Activated CD8-positive, alpha-beta memory T cell treated with anti-CD3 and anti-CD28 coated beads, Interleukin-2, amount 10 ng/mL, durations not matched to agents 7 days and 5 days (primary cell): ENCODE measurements around the gene ETF1. TPM values are rescaled to one million over a fixed set of nuclear protein-coding genes. Genes with fewer than 3 reads are reported as not detected.
"Not testable (repeated sequence)": the region's sequence is repeated elsewhere in the genome, so short reads cannot be mapped to it uniquely, and the experiment has no call there.

Source experiments
- ATAC-seq: fragments of 150-1000 bp; cut with Tn5 transposase; one replicate; pipeline ENCODE4 v1.10.0; 2021; ENCODE audit warnings: moderate library complexity
- CTCF ChIA-PET: fragments of 350-600 bp; sonication (Branson Sonifier 250); formaldehyde crosslinking; loops from one replicate; lab custom pipeline; 2021; ENCODE audit warnings: antibody characterized with exemption; lab: Charles Lee
- DNase-seq: peaks from one replicate; pipeline ENCODE4 v3.0.0-alpha.2; 2020
- H3K27ac Mint-ChIP-seq: one replicate; pipeline ENCODE4 v1.8.0; 2021; ENCODE audit warnings: mild to moderate bottlenecking, mixed read lengths
- H3K27me3 Mint-ChIP-seq: one replicate; pipeline ENCODE4 v1.8.0; 2021; ENCODE audit warnings: mixed read lengths
- H3K36me3 Mint-ChIP-seq: one replicate; pipeline ENCODE4 v1.8.0; 2021; ENCODE audit warnings: mild to moderate bottlenecking, mixed read lengths
- H3K4me1 Mint-ChIP-seq: one replicate; pipeline ENCODE4 v1.8.0; 2021; ENCODE audit warnings: mixed read lengths
- H3K4me3 Mint-ChIP-seq: one replicate; pipeline ENCODE4 v1.8.0; 2021; ENCODE audit warnings: mild to moderate bottlenecking, moderate library complexity, mixed read lengths
- H3K9me3 Mint-ChIP-seq: one replicate; pipeline ENCODE4 v1.8.0; 2022; ENCODE audit warnings: low read depth, mixed read lengths
- total RNA-seq, 2 experiments: library from RNA; stranded (reverse); gene quantifications; one replicate each; pipeline ENCODE4 v1.2.3, GENCODE V29; 2021

ETF1 gene
- total RNA-seq, 2 experiments from 2014 or later, result 92.2 to 134 TPM

DNA sequence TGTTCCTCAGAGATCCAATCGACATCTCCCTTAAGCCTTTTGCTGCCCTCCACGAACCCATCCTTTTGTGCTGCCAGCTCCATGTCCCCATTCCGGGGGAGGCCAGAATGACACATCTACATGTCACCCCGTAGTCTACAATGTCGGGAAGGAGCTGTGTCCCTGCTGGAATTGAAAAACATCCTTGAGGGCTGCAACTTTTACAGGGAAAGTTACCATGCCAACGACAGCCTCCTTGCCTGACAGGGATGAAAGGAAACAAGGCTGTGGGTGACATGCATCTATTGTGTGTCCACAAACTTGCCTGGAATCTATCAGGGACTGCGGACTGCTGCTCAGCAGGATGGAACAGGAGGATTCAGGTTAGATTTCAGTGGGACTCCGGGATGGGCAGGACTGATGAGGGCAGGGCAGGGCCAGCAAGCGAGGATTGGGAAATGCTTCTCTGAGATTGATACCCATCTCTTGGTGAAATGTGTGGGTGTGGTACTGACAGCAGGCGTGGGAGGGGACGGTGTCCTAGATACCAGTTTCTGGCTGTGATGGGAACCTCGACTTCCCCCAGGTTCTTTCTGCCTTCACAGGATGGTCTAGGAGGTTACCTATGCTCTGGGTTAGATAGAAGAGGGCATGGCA is 52.3 kb downstream of the ETF1 start:
- ATAC-seq (no peak), DNase-seq (no peak)
- CTCF ChIA-PET, result interaction anchor here (1.3 kb wide), 1 partner anchor 12 kb away, joined by 3 read pairs; no protein-coding TSS in a partner anchor
- Mint-ChIP-seq H3K27ac (no peak overlapping the region), H3K27me3 (peaks cover 56% of the 10 kb centered on the region), H3K36me3 (no peaks in the 10 kb centered on the region), H3K4me1 (peaks cover 4% of the 10 kb centered on the region), H3K4me3 (no peak overlapping the region), H3K9me3 (no peaks in the 10 kb centered on the region)

DNA sequence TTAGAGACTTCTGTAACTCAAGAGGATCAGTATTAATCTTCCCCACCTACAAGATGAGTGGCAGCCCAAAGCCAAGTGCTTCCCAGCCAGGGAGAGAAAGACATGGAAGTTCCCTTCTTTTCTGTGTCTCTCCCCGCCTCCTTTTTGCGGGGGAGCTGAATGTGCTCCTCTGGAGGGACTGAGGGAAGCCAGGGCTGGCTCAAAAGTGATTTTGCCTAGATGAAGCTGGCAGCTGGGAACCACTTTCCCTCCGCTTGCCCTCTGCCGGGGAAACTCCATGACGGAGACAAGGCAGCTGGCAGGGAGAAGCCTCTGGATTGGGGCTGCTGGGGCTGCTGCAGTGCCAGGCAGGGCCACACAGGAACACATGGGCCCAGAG is 53.4 kb downstream of the ETF1 start:
- no peak for DNase-seq
- H3K4me3 Mint-ChIP-seq, result no peak overlapping the region
- CTCF ChIA-PET, result interaction anchor here (1.3 kb wide), 1 partner anchor 14 kb away, joined by 3 read pairs; no protein-coding TSS in a partner anchor
- H3K4me1 Mint-ChIP-seq, result peaks cover 4% of the 10 kb centered on the region
- H3K36me3 Mint-ChIP-seq, result no peaks in the 10 kb centered on the region
- ATAC-seq, result no peak
- H3K9me3 Mint-ChIP-seq, result no peaks in the 10 kb centered on the region
- peaks cover 57% of the 10 kb centered on the region for H3K27me3 Mint-ChIP-seq
- H3K27ac Mint-ChIP-seq, result no peak overlapping the region

DNA sequence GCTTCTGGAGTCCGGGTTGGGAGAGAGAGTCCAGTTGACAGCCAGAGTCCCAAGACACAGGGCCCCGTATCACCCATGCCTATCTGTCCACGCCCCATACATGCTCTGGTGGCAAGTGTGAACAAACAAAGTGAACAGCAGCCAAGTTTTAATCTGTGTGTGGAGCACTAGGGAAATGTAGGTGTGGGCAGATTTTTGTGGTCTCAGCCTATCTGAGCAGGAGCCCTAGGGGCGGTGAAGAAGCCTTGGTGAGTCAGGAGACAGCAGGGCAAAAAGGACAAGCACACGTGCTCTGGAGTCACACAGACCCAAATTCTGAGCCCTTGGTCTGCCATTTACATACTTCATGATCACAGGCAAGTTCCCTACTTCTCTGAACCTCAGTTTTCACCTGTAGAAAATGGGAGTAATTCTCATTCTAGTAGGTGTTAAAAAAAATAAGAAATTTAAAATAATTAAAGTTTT is 54.5 kb downstream of the ETF1 start:
- H3K27ac Mint-ChIP-seq, result no peak overlapping the region
- no peaks in the 10 kb centered on the region for H3K36me3 Mint-ChIP-seq
- DNase-seq, result no peak
- peaks cover 54% of the 10 kb centered on the region for H3K27me3 Mint-ChIP-seq
- CTCF ChIA-PET, result no interaction called here
- no peak overlapping the region for H3K4me3 Mint-ChIP-seq
- ATAC-seq, result no peak
- H3K9me3 Mint-ChIP-seq, result no peaks in the 10 kb centered on the region
- peaks cover 4% of the 10 kb centered on the region for H3K4me1 Mint-ChIP-seq

DNA sequence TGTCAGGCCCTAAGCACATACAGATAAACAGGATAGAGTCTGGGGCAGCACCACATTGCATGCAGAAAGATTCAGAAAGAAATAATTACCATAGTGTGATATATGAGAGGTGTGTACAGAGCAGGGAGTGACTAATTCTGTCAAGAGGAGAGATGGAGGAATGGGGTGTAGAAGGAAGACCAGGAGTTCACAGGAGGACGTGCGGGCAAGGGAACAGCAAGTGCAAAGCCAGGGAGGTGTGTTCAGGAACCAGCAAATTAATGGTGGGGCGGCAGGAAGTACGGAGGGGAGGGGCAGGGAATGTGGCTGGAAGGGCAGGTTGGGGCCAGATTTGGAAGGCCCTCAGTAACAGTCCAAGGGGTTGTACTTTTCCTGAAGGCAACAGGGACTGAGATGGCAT is 60.4 kb downstream of the ETF1 start:
- H3K27me3 Mint-ChIP-seq, result peaks cover 20% of the 10 kb centered on the region
- no peaks in the 10 kb centered on the region for H3K36me3 Mint-ChIP-seq
- no peaks in the 10 kb centered on the region for H3K4me1 Mint-ChIP-seq
- CTCF ChIA-PET, result interaction anchor here (1.4 kb wide), 1 partner anchor 131 kb away, joined by 3 read pairs; no protein-coding TSS in a partner anchor
- DNase-seq, result no peak
- no peak overlapping the region for H3K27ac Mint-ChIP-seq
- no peak for ATAC-seq
- no peaks in the 10 kb centered on the region for H3K9me3 Mint-ChIP-seq
- no peak overlapping the region for H3K4me3 Mint-ChIP-seq

DNA sequence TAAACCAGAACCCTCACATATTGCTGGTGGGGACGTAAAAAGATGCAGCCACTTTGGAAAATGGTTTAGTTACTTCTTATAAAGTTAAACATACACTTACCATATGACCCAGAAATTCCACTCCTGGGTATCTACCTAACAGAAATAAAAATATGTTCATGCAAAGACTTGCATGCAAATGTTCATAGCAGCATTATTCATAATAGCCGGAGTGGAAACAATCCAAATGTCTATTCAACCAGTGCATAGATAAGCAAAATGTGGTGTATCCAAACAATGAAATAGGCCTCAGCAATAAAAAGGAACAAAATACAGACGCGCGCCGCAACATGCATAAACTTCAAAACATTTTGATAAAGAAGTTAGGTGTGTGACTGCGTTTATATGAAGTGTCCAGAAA is 66.1 kb downstream of the ETF1 start:
- CTCF ChIA-PET, result no interaction called here
- Mint-ChIP-seq H3K27ac (no peak overlapping the region), H3K36me3 (no peaks in the 10 kb centered on the region), H3K4me1 (no peaks in the 10 kb centered on the region), H3K27me3 (peaks cover 28% of the 10 kb centered on the region), H3K9me3 (no peaks in the 10 kb centered on the region), H3K4me3 (no peak overlapping the region)
- DNase-seq (no peak), ATAC-seq (no peak)

DNA sequence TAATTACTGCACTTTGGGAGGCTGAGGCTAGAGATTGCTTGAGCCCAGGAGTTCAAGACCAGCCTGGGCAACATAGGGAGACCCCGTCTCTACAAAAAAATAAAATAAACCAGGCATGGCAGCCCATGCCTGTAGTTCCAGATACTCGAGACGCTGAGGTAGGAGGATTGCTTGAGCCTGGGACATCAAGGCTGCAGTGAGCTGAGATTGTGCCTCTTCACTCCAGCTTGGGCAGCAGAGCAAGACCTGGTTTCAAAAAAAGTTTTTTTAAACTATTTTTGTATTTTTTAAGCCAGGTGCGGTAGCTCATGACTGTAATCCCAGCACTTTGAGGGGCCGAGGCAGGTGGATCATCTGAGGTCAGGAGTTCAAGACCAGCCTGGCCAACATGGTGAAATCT is 69.9 kb downstream of the ETF1 start:
- H3K4me1 Mint-ChIP-seq, H3K27ac Mint-ChIP-seq, H3K4me3 Mint-ChIP-seq, H3K36me3 Mint-ChIP-seq, ATAC-seq, H3K9me3 Mint-ChIP-seq, DNase-seq: not testable (repeated sequence)
- CTCF ChIA-PET, result interaction anchor here (1.2 kb wide), 1 partner anchor 74 kb away, joined by 3 read pairs; no protein-coding TSS in a partner anchor
- H3K27me3 Mint-ChIP-seq, result peaks cover 22% of the 10 kb centered on the region

DNA sequence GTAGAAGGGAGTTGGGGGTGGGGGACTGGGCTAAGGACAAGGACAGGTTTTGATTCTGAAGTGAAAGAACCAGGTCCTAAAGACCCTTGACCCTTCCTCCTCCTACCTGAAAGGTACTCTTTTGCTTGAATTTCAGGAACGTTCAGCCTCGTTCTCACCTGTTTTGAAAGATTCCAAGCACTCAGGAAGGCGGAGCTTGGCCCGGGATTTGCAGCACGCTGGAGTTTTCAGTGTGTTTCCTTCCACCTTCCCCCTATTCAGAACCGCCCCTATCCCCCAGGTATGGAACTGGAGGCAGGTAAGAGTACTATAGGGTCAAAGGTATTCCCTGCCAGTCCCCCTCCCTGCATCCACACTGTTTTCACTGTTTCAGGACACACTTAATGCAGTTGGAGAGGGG is 70.7 kb downstream of the ETF1 start:
- peaks cover 26% of the 10 kb centered on the region for H3K27me3 Mint-ChIP-seq
- CTCF ChIA-PET, result no interaction called here
- peaks cover 1% of the 10 kb centered on the region for H3K36me3 Mint-ChIP-seq
- H3K4me1 Mint-ChIP-seq, result peaks cover 2% of the 10 kb centered on the region
- DNase-seq (no peak), ATAC-seq (no peak)
- no peaks in the 10 kb centered on the region for H3K9me3 Mint-ChIP-seq
- no peak overlapping the region for H3K4me3 Mint-ChIP-seq
- H3K27ac Mint-ChIP-seq, result no peak overlapping the region

DNA sequence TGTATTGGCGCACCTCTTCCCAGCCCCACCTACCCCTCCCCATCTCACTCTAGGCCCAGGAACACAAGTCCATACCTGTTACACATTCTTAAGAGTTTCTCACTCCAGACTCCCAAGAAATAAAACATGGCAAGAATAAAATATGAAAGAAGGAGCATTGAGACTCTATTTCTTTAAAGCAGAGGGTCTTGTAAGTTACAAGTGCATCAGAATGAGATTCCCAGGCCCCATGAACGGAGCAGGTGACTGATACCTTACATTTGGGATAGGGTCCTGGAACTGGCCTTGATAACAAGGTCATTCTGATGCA is 72.0 kb downstream of the ETF1 start:
- H3K9me3 Mint-ChIP-seq, result no peaks in the 10 kb centered on the region
- CTCF ChIA-PET, result interaction anchor here (1.6 kb wide), 1 partner anchor 21 kb away, joined by 3 read pairs; no protein-coding TSS in a partner anchor
- peaks cover 2% of the 10 kb centered on the region for H3K36me3 Mint-ChIP-seq
- H3K27ac Mint-ChIP-seq, result no peak overlapping the region
- H3K4me1 Mint-ChIP-seq, result peaks cover 9% of the 10 kb centered on the region
- no peak overlapping the region for H3K4me3 Mint-ChIP-seq
- DNase-seq (no peak), ATAC-seq (no peak)
- peaks cover 29% of the 10 kb centered on the region for H3K27me3 Mint-ChIP-seq

DNA sequence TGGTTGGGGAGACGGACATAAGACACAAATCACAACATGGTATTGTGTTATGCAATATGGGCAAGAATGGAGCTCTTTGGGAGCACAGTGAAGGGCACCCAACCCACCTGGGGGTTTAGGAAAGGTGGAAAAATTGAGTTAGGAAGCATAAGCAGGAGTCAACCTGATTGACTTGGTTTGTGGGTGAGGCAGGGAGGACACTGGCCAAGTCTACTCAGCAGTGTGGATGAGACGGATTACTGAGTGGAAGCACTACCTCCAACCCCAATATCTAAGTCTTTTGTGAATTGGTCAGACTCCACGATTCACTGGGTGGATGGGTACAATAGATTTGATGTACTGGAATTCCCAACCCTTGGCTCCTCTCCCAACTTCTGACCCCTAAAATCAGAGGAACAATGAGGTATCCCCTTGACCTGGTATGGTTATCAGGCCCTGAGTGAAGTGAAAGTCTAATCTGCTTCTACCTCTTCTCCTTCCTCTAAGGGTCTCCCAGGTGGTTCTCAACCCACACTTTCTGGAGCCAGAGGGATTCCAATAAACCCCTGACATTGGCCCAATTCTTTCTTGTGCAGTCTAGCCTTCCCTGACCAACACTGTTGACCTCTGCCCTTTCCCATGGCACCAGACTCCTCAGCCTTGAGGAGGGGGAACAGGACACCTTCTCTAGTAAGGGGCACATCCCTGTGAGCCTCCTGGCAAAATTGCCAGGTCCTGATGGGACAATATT is 72.5 kb downstream of the ETF1 start:
- Mint-ChIP-seq H3K9me3 (no peaks in the 10 kb centered on the region), H3K4me1 (peaks cover 9% of the 10 kb centered on the region), H3K27ac (no peak overlapping the region), H3K4me3 (no peak overlapping the region), H3K36me3 (peaks cover 2% of the 10 kb centered on the region), H3K27me3 (peaks cover 29% of the 10 kb centered on the region)
- CTCF ChIA-PET, result interaction anchor here (1.0 to 1.6 kb wide), 2 partner anchors 20 to 32 kb away, joined by 3 read pairs; no protein-coding TSS in a partner anchor
- no peak for ATAC-seq
- no peak for DNase-seq

DNA sequence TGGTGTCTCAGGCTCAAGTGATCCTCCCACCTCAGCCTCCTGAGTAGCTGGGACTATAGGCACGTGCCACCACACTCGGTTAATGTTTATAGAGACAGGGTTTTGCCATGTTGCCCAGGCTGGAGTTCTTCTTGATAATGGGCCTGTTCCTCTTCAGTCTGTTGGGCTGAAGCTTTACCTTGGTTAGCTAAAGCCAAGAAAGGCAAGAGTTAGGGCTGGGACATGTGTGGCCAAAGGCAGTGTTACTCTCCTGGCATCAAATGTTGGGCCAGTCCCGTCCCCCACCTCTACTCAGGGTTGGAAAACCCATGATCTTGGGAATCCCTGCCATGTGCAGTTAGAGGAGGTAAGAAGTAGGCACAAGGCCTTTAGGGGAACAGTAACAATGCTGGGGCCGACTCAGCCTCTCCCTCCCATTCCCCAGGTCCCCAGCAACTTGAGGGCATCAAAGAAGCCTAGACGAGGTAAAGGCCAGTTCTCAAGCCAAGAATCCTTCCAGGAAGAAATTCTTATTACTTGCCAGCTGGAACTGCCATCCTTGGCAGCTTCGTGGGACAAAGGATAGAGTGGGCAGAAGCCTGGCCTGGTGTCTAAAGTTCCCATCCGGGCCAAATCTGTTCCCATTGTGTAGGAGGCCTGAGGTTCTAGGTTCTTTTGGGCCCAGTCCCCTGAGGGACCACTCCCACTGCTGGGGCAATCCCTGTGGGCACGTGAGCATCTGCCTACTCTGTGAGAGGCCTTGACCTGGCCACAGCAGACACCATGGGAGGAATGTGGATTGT is 73.3 kb downstream of the ETF1 start:
- DNase-seq, result no peak
- Mint-ChIP-seq H3K4me3 (no peak overlapping the region), H3K4me1 (peaks cover 9% of the 10 kb centered on the region), H3K27ac (no peak overlapping the region), H3K27me3 (peaks cover 23% of the 10 kb centered on the region), H3K9me3 (no peaks in the 10 kb centered on the region), H3K36me3 (peaks cover 2% of the 10 kb centered on the region)
- no peak for ATAC-seq
- CTCF ChIA-PET, result interaction anchor here (0.9 to 1.6 kb wide), 3 partner anchors 20 to 33 kb away, joined by 3 read pairs; no protein-coding TSS in a partner anchor

DNA sequence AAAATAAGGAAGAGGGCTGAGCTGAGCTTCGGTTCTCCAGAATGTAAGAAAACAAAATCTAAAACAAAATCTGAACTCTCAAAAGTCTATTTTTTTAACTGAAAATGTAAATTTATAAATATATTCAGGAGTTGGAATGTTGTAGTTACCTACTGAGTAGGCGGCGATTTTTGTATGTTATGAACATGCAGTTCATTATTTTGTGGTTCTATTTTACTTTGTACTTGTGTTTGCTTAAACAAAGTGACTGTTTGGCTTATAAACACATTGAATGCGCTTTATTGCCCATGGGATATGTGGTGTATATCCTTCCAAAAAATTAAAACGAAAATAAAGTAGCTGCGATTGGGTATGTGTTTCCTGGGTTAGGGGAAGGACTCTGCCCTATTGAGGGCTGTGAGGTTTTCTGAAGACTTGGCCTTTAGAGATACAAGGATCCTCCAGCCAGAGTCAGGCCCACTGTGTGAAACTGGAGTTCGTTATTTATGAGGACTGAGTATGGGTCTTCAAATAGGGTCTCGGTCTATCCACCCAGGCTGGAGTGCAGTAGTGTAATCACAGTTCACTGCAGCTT is 74.0 kb downstream of the ETF1 start:
- CTCF ChIA-PET, result interaction anchor here (0.9 kb wide), 1 partner anchor 19 kb away, joined by 3 read pairs; no protein-coding TSS in a partner anchor
- H3K36me3 Mint-ChIP-seq, result peaks cover 2% of the 10 kb centered on the region
- ATAC-seq (no peak), DNase-seq (no peak)
- no peak overlapping the region for H3K27ac Mint-ChIP-seq
- H3K27me3 Mint-ChIP-seq, result peaks cover 21% of the 10 kb centered on the region
- H3K4me1 Mint-ChIP-seq, result peaks cover 9% of the 10 kb centered on the region
- no peak overlapping the region for H3K4me3 Mint-ChIP-seq
- H3K9me3 Mint-ChIP-seq, result no peaks in the 10 kb centered on the region

DNA sequence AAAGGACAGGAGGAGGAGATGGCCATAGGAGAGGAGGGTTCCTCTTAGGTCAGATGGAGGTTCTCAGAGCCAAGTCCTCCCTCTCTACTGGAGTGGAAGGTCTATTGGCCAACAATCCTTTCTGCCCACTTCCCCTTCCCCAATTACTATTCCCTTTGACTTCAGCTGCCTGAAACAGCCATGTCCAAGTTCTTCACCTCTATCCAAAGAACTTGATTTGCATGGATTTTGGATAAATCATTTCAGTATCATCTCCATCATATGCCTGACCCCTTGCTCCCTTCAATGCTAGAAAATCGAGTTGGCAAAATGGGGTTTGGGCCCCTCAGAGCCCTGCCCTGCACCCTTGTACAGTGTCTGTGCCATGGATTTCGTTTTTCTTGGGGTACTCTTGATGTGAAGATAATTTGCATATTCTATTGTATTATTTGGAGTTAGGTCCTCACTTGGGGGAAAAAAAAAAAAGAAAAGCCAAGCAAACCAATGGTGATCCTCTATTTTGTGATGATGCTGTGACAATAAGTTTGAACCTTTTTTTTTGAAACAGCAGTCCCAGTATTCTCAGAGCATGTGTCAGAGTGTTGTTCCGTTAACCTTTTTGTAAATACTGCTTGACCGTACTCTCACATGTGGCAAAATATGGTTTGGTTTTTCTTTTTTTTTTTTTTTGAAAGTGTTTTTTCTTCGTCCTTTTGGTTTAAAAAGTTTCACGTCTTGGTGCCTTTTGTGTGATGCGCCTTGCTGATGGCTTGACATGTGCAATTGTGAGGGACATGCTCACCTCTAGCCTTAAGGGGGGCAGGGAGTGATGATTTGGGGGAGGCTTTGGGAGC is 74.7 kb downstream of the ETF1 start:
- Mint-ChIP-seq H3K4me1 (peaks cover 9% of the 10 kb centered on the region), H3K9me3 (no peaks in the 10 kb centered on the region), H3K27ac (no peak overlapping the region), H3K4me3 (no peak overlapping the region), H3K36me3 (peaks cover 2% of the 10 kb centered on the region), H3K27me3 (peaks cover 15% of the 10 kb centered on the region)
- DNase-seq (no peak), ATAC-seq (no peak)
- CTCF ChIA-PET, result interaction anchor here (0.9 to 6.0 kb wide), 2 partner anchors 18 to 35 kb away, joined by 3 to 54 read pairs; no protein-coding TSS in a partner anchor
